HepG2 (cell line): ENCODE measurements around the gene VEPH1.

ENCODE experiments used
- CTCF ChIP-seq: sonication (generic); formaldehyde crosslinking; IDR thresholded peaks from 2 replicates; pipeline ENCODE4 v1.5.0; 2020; ENCODE audit warnings: mild to moderate bottlenecking, missing genetic modification reagents, moderate library complexity
- FOXK2 ChIP-seq: fragments of 450-650 bp; IDR thresholded peaks from 2 replicates; pipeline ENCODE4 v1.6.1; 2016
- MEF2D ChIP-seq: sonication (generic); formaldehyde crosslinking; IDR thresholded peaks from 2 replicates; pipeline ENCODE4 v1.5.1; 2020; ENCODE audit warnings: mild to moderate bottlenecking, missing genetic modification reagents
- MEIS1 ChIP-seq: sonication (generic); formaldehyde crosslinking; IDR thresholded peaks from 2 replicates; pipeline ENCODE4 v1.9.0; 2021; ENCODE audit warnings: mild to moderate bottlenecking, missing genetic modification reagents, moderate library complexity, borderline replicate concordance
- POLR2AphosphoS5 ChIP-seq: IDR thresholded peaks from 2 replicates; pipeline ENCODE4 v1.6.1; 2012; ENCODE audit warnings: low read depth, low read length
- REST ChIP-seq, 2 experiments: IDR thresholded peaks; 2 replicates each; pipeline ENCODE4 v1.6.1; 2011 to 2012; ENCODE audit warnings: low read length in 2 of 2, borderline replicate concordance in 1 of 2, low read depth in 1 of 2, mild to moderate bottlenecking in 1 of 2, moderate library complexity in 1 of 2
- TGIF2 ChIP-seq: IDR thresholded peaks from 2 replicates; pipeline ENCODE4 v1.6.1; 2016; ENCODE audit warnings: control low read depth, missing compliant biosample characterization
- ZNF281 ChIP-seq: sonication (generic); formaldehyde crosslinking; IDR thresholded peaks from 2 replicates; pipeline ENCODE4 v1.4.0; 2020; ENCODE audit warnings: missing genetic modification reagents, borderline replicate concordance

GRCh38 chr3:157447026-157447694 lies 56.1 kb downstream of the VEPH1 start:
- no peak for TF ChIP-seq FOXK2
- no peak for TF ChIP-seq POLR2AphosphoS5
- TF ChIP-seq CTCF = no peak
- TF ChIP-seq TGIF2 (CRISPR knock-in tag) = no peak
- TF ChIP-seq MEF2D (CRISPR knock-in tag) = no peak
- no peak for TF ChIP-seq ZNF281 (CRISPR knock-in tag)
- TF ChIP-seq MEIS1 (CRISPR knock-in tag) = no peak
- TF ChIP-seq REST (IDR thresholded peaks at IDR 0.05; ENCODE audit: borderline replicate concordance in 1 of 2, low read depth in 1 of 2, low read length in 2 of 2) = no peak
